NCI-H526 (cell line): ENCODE data around the gene STX1B.

ENCODE experiments used
- DNase-seq, 2 experiments: peaks; one replicate each; lab custom pipeline; 2025; lab: John Stamatoyannopoulos, UW

Gene STX1B

GRCh38 chr16:30996324-30996984, 14.0 kb downstream of the STX1B start:
- peak in 1 of 2 experiments; percentile 21 for DNase-seq

DNA sequence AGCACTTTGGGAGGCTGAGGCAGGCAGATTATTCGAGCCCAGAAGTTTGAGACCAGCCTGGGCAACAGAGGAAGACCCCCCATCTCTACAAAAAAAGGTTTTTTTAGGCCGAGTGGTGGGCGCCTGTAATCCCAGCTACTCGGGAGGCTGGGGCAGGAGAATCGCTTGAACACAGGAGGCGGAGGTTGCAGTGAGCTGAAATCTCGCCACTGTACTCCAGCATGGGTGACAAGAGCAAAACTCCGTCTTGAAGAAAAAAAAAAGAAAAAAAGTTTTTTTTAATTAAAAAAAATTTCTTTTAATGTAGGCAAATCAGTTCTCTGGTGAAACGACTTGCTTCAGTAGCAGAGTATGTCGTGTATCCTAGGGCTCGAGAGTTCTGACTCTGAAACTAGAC, 14.5 kb downstream of the STX1B start:
- DNase-seq = no peak

GRCh38 chr16:30992931-30993816, 17.3 kb downstream of the STX1B start:
- no peak for DNase-seq

DNA sequence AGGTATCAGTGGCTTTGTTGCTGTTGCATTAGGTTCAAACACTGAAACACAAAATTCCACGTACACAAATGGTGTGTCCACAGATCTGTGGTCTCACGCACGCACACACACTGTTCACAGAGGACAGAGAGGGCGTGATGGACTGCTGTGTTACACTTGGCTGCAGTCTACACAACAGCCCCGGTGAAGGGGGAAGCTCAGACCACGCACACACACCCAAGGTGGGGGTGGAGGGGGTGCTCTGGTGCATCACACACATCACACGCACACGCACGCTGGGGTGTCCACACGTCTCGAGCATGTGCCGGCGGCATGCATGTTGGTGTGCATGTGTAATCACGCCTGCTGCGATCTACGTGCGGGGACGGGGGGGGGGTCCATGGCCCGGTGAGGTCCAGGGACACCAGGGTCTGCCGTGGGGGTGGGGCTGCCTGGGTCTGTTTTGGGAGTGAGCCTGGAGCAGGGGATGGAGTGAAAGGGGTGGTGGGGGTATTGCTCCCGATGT, 18.1 kb downstream of the STX1B start:
- no peak for DNase-seq

- DNase-seq = no peak
Measured at GRCh38 chr16:30991052-30991451, 19.4 kb downstream of the STX1B start.

DNA sequence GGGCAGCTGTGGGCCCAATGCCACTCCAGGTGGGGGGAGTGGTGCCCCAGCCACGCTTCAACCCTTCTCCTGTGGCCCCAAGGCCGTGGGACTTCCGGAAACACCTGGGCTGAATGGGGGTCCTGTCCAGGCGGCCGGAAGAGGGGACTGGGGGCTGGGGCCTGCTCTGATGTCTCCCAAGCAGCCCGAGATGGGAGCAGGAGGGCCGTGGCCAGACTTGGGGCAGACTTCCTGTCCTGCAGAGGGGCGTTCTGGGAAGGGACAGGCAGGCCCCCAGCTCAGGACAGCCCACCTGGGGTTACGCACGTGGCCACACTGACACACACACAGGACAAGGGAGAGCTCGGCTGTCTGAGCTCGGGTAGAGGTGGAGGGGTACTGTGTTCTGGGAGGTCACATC, 20.3 kb downstream of the STX1B start:
- DNase-seq = no peak

DNA sequence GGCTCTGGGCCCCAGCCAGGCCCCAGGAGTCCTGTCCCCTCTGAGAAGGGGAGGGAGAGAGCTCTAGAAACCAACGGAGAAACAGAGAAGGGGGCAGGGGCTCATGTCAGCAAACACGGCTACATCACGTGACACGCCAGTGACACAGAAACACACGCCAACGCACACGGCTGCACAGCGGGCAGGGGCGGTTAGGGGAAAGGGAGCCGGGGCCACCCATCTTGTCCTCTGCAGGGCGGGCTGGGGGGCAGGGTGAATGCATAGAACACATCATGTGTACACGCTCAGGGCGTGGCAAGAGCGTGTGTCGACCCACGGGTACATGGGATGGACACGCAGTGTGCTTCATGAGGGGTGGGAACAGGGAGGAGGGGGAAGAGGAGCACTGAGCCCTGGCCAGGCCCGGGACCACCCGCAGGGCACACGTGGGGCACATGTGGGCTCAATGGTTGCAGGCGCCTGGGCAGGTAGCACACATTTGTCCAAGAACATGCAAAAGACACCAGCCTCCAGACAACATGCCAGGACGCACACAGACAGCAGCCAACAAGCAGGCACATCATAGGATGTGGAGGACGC, 20.9 kb downstream of the STX1B start:
- no peak for DNase-seq

DNA sequence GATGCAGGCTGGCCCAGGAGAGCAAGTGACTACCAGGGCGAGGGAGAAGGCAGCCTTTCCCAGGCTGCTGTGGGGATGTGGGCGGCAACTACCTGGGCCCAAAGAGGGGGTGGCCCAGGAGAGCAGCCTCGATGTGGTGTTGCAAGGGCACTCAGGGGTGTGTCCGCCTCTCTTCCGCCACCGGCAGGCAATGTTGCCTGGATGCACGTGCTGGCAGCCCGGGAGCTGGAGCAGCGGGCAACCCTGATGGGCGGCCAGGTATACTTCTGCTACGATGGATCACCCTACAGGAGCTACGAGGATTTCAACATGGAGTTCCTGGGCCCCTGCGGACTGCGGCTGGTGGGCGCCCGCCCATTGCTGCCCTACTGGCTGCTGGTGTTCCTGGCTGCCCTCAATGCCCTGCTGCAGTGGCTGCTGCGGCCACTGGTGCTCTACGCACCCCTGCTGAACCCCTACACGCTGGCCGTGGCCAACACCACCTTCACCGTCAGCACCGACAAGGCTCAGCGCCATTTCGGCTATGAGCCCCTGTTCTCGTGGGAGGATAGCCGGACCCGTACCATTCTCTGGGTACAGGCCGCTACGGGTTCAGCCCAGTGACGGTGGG, 22.8 kb downstream of the STX1B start:
- DNase-seq = no peak

DNA sequence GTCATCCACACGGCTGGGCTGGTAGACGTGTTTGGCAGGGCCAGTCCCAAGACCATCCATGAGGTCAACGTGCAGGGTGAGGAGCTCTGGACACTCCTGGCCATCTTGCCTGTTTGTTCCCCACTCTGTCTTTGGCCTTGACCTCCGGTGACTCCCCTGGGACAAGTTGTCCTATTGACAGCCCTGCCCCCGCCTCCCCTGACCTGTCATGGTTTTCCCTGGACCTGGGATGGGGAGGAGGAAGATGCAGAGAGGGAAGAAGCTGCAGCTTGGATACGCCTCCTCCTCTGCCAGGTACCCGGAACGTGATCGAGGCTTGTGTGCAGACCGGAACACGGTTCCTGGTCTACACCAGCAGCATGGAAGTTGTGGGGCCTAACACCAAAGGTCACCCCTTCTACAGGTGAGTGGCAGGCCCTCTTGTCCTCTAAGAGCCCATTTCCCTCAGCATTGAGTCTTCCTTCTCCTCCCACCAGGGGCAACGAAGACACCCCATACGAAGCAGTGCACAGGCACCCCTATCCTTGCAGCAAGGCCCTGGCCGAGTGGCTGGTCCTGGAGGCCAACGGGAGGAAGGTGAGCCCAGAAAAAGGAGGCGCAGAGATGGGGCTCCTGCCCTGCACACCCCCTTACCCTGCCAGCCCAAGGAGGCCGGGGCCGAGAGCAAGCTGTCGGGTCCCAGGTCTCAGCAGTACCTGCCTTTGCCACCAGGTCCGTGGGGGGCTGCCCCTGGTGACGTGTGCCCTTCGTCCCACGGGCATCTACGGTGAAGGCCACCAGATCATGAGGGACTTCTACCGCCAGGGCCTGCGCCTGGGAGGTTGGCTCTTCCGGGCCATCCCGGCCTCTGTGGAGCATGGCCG, 24.1 kb downstream of the STX1B start:
- DNase-seq = no peak

- DNase-seq = peak; percentile 55 to 85
Measured at GRCh38 chr16:30985401-30986128, 24.9 kb downstream of the STX1B start.

DNA sequence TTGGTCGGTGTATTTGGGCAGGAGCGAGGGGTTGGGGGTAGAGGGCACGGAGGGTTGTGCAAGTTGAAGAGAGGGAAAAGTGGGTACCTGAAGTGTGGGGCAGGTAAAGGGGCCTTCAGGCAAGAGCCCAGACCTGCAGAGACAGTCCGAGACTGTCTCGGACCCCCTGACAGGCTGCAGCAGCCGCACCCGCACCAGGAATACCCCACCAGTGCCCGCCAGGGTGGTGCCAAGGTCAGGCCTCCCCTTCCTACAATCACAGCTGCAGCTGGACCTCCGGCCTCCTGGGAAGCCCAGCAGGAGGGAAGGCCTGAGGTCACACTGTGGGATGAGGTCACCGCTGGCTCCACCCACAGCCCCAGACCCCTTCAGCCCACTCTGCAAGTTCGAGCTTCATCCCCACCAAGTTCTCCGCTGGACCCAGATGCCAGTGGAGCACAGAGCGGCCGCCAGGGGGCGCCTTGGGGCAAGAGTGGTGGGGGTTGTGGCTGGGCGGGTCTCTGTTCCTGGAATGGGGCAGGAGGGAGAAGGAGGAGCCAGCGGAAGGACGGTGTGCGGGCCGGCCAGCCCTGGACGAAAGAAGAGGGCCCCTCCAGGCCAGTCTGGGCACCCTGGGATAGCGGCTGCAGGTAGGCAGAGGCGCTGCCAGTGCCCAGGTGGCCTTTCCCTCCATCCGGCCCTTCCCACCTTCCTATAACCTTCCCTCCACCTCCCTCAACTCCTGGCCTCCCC, 25.6 kb downstream of the STX1B start, which contains the start of gene HSD3B7:
Gene HSD3B7, plus strand, starts transcription at position 539 of the 732 bp plus-strand sequence. CDS start 452 bp downstream, outside the sequence.
- peak; percentile 37 to 86 for DNase-seq

GRCh38 chr16:30983898-30984610, 26.4 kb downstream of the STX1B start:
- no peak for DNase-seq

DNA sequence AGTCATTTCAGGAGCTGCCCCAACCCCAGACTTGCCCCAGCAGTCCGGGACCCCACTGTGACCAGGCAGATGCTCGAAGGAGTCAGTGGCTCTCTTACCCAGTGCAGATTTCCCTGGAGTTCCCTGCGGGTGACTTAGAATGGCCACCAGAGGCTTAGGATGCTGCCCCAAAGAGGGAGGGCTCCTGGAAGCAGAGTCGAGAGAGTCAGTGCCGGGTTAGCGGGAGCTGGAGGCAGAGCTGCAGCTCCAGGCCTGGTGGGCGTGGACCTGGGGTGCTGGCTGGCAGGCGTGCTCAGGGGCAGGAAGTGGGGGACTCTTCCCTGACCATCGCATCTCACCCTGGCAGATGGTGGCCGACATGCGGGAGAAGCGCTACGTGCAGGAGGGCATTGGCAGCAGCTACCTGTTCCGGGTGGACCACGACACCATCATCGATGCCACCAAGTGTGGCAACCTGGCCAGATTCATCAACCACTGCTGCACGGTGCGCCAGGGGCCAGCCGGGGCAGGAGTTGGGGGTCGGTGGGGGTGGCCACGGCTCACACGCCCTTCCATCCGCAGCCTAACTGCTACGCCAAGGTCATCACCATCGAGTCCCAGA, 27.0 kb downstream of the STX1B start:
- no peak for DNase-seq

- no peak for DNase-seq
Measured at GRCh38 chr16:30982548-30983288, 27.7 kb downstream of the STX1B start.

DNA sequence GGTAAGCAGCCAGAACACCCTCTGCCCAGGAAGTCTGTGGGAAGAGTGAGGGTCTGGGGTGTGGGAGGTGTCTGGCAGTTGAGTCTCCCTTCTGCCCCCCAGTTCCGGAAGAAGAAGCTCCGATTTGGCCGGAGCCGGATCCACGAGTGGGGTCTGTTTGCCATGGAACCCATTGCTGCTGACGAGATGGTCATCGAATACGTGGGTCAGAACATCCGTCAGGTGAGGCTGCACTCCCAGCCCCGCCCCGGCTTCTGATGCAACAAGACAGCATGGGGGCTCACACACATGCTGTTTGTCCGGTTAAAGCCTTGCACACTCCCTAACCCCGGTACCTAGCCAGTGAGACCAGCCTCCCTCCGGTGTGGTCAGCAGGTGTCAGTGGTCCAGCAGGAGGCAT, 29.5 kb downstream of the STX1B start:
- no peak for DNase-seq

DNA sequence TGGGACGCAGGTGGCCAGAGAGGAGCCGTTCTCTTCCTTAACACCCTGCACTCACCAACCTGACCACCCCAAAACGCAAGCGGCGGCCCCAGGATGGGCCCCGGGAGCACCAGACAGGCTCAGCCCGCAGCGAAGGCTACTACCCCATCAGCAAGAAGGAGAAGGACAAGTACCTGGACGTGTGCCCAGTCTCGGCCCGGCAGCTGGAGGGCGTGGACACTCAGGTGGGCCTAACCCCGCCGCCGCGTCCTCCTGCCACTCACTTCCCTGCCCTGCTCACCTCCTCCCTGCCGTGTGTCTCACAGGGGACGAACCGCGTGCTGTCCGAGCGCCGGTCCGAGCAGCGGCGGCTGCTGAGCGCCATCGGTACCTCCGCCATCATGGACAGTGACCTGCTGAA, 30.0 kb downstream of the STX1B start:
- no peak for DNase-seq

DNA sequence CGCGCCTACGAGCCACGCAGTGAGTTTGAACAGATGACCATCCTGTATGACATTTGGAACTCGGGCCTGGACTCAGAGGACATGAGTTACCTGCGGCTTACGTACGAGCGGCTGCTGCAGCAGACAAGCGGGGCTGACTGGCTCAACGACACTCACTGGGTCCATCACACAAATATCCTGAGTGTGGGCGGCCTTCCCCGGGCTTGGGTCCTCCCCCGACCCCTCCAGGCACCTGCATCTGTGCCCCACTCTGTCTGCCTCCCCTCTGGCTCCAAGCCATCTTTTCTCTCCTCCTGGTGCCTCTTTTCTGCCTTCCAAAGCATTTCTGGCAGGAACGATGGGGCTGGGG, 30.4 kb downstream of the STX1B start:
- DNase-seq = no peak
